Endodermal cell (in vitro differentiated cells): ENCODE results near the gene SCLY. TPM values are rescaled to one million over a fixed set of nuclear protein-coding genes. Genes with fewer than 3 reads are reported as not detected.

Source experiments
- DNase-seq: peaks from one replicate; pipeline ENCODE4 v3.0.0-alpha.2; 2017
- H3K27ac ChIP-seq: 2 replicates; pipeline ENCODE4 v1.5.1; 2013; ENCODE audit warnings: mild to moderate bottlenecking, low read depth, low read length, moderate library complexity
- H3K27me3 ChIP-seq: 2 replicates; pipeline ENCODE4 v1.6.1; 2013; ENCODE audit warnings: mild to moderate bottlenecking, low read length, moderate library complexity; ENCODE audit not compliant: insufficient read depth, control insufficient read depth, poor library complexity, severe bottlenecking
- H3K36me3 ChIP-seq: 2 replicates; pipeline ENCODE4 v1.7.0; 2013; ENCODE audit warnings: mild to moderate bottlenecking, low read length, moderate library complexity; ENCODE audit not compliant: control insufficient read depth, insufficient read depth
- H3K4me1 ChIP-seq: one replicate; pipeline ENCODE4 v1.7.0; 2013; ENCODE audit warnings: low read length; ENCODE audit not compliant: control insufficient read depth, insufficient read depth
- H3K4me3 ChIP-seq: 2 replicates; pipeline ENCODE4 v1.5.1; 2013; ENCODE audit warnings: mild to moderate bottlenecking, low read length, moderate library complexity
- H3K9ac ChIP-seq: 2 replicates; pipeline ENCODE4 v1.6.1; 2013; ENCODE audit warnings: mild to moderate bottlenecking, low read length, moderate library complexity; ENCODE audit not compliant: poor library complexity, severe bottlenecking; ENCODE audit errors: extremely low read depth
- H3K9me3 ChIP-seq: 2 replicates; pipeline ENCODE4 v1.6.1; 2013; ENCODE audit warnings: mild to moderate bottlenecking, low read length, moderate library complexity; ENCODE audit not compliant: control insufficient read depth
- H3K27ac Mint-ChIP-seq: 2 replicates; pipeline ENCODE4 v1.8.0; 2020; ENCODE audit warnings: mixed read lengths
- H3K27me3 Mint-ChIP-seq: 2 replicates; pipeline ENCODE4 v1.8.0; 2021; ENCODE audit warnings: mild to moderate bottlenecking, mixed read lengths; ENCODE audit not compliant: insufficient read depth
- H3K36me3 Mint-ChIP-seq: 2 replicates; pipeline ENCODE4 v1.8.0; 2020; ENCODE audit warnings: low read depth, mixed read lengths
- H3K4me1 Mint-ChIP-seq: 2 replicates; pipeline ENCODE4 v1.8.0; 2020; ENCODE audit warnings: mixed read lengths
- H3K4me3 Mint-ChIP-seq: 2 replicates; pipeline ENCODE4 v1.8.0; 2020; ENCODE audit warnings: mild to moderate bottlenecking, moderate library complexity, mixed read lengths
- H3K9me3 Mint-ChIP-seq: 2 replicates; pipeline ENCODE4 v1.8.0; 2020; ENCODE audit warnings: mild to moderate bottlenecking, mixed read lengths
- CTCF ChIP-seq: fragments of 200-600 bp; sonication (generic); conservative IDR thresholded peaks from 2 replicates; pipeline ENCODE4 v1.5.0; 2021; ENCODE audit warnings: antibody characterized with exemption, mild to moderate bottlenecking
- WGBS, 2 experiments: methylation state at CpG; one replicate each; pipeline versions ENCODE4 v1.1.5 to v1.1.7; 2013; ENCODE audit warnings: missing lambda C conversion rate in 2 of 2, mixed read lengths in 1 of 2; ENCODE audit not compliant: insufficient coverage in 1 of 2, insufficient read length in 1 of 2; 5-methylcytosine and 5-hydroxymethylcytosine counted together
- total RNA-seq, 2 donors: library from RNA; stranded (reverse); fragmentation: NEBNext Ultra II Directional in 1 of 2; extraction: Animal tissue kit (Norgen Biotek cat#: 25700) in 1 of 2; gene quantifications; 2 replicates in 1 of 2; 3 replicates in 1 of 2; pipeline ENCODE4 v1.2.1, GENCODE V29; 2021

SCLY gene
- total RNA-seq, 2 donors from 2014 or later, result 39.0 to 45.0 TPM

- Histone ChIP-seq H3K27ac (no peak overlapping the region), H3K4me1 (no peaks in the 10 kb centered on the region), H3K36me3 (no peaks in the 10 kb centered on the region), H3K4me3 (no peak overlapping the region), H3K9ac (no peak overlapping the region), H3K27me3 (no peaks in the 10 kb centered on the region), H3K9me3 (no peaks in the 10 kb centered on the region)
- Mint-ChIP-seq H3K36me3 (no peaks in the 10 kb centered on the region), H3K27ac (no peak overlapping the region), H3K27me3 (no peaks in the 10 kb centered on the region), H3K9me3 (no peaks in the 10 kb centered on the region), H3K4me1 (peaks cover 4% of the 10 kb centered on the region), H3K4me3 (no peak overlapping the region)
- peak; percentile 94 for DNase-seq
- no peak for TF ChIP-seq CTCF
- WGBS, 2 experiments, result 84 to 93% methylated on average over 24 to 37 of the region's 37 CpGs
Observed at GRCh38 chr2:238097988-238098871, 37.4 kb downstream of the SCLY start.

- Mint-ChIP-seq H3K4me3 (no peak overlapping the region), H3K27ac (no peak overlapping the region), H3K4me1 (peaks cover 4% of the 10 kb centered on the region), H3K9me3 (no peaks in the 10 kb centered on the region), H3K36me3 (no peaks in the 10 kb centered on the region), H3K27me3 (no peaks in the 10 kb centered on the region)
- no peaks in the 10 kb centered on the region for H3K4me1 ChIP-seq
- DNase-seq, result no peak
- H3K27ac ChIP-seq, result no peak overlapping the region
- no peak overlapping the region for H3K9ac ChIP-seq
- no peak for TF ChIP-seq CTCF
- WGBS, 2 experiments, result 90 to 93% methylated on average over 12 to 17 of the region's 17 CpGs
- no peaks in the 10 kb centered on the region for H3K36me3 ChIP-seq
- H3K4me3 ChIP-seq, result no peak overlapping the region
- no peaks in the 10 kb centered on the region for H3K9me3 ChIP-seq
- H3K27me3 ChIP-seq, result no peaks in the 10 kb centered on the region
Observed at GRCh38 chr2:238098901-238099713, 38.3 kb downstream of the SCLY start.

DNA sequence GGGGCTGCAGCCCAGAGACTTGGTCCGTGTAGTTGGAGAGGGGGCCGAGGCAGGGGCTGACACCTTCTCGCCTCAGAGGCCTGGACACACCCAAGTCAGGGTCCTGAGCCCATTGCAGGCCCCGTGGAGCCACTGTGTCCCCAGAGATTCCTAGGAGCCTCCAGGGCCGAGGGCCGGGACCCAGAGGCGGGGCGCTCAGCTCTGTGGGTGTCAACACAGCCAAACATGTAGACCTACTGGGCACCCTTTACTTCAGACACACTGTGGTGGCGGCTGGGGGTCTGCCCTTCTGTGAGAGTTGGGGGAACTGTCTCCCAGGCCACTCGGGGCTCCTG lies 38.9 kb downstream of the SCLY start:
- peaks cover 4% of the 10 kb centered on the region for H3K4me1 Mint-ChIP-seq
- no peaks in the 10 kb centered on the region for H3K27me3 ChIP-seq
- no peak for TF ChIP-seq CTCF
- H3K36me3 ChIP-seq, result no peaks in the 10 kb centered on the region
- H3K27ac ChIP-seq, result no peak overlapping the region
- no peak overlapping the region for H3K27ac Mint-ChIP-seq
- 92 to 100% methylated on average over 5 to 10 of the region's 10 CpGs for WGBS, 2 experiments
- H3K9me3 Mint-ChIP-seq, result no peaks in the 10 kb centered on the region
- H3K9me3 ChIP-seq, result no peaks in the 10 kb centered on the region
- no peak overlapping the region for H3K4me3 ChIP-seq
- peak; percentile 53 for DNase-seq
- H3K4me1 ChIP-seq, result no peaks in the 10 kb centered on the region
- H3K36me3 Mint-ChIP-seq, result no peaks in the 10 kb centered on the region
- H3K4me3 Mint-ChIP-seq, result no peak overlapping the region
- no peak overlapping the region for H3K9ac ChIP-seq
- H3K27me3 Mint-ChIP-seq, result no peaks in the 10 kb centered on the region
